Astrocyte of the cerebellum (primary cell): ENCODE data around the gene TMEFF2.
A peak's percentile ranks its signal among the peaks of the same experiment; 100 is the strongest.

Source experiments
- DNase-seq: peaks from one replicate; pipeline ENCODE4 v3.0.0-alpha.2; 2011; ENCODE audit warnings: low read depth
- H3K4me3 ChIP-seq: 2 replicates; pipeline ENCODE4 v1.5.1; 2011; ENCODE audit warnings: mild to moderate bottlenecking, low read depth, low read length, moderate library complexity
- CTCF ChIP-seq: IDR thresholded peaks from 2 replicates; pipeline ENCODE4 v1.5.1; 2012; ENCODE audit warnings: low read length, low read depth, moderate library complexity, mild to moderate bottlenecking; ENCODE audit errors: missing control alignments
- in situ Hi-C: cut with HindIII; loops from 2 replicates; pipeline ENCODE4 v1.10.0; 2017; ENCODE audit warnings: low sequenced_read_pairs

The TMEFF2 gene

GRCh38 chr2:192035731-192036442, 158.8 kb downstream of the TMEFF2 start:
- in situ Hi-C loops: no loop called here
- H3K4me3 ChIP-seq: no peak overlapping the region

GRCh38 chr2:192030856-192031255, 163.9 kb downstream of the TMEFF2 start:
- in situ Hi-C loops: no loop called here
- TF ChIP-seq CTCF: no peak
- H3K4me3 ChIP-seq: no peak overlapping the region
- DNase-seq: no peak

More at GRCh38 chr2:192035731-192036442, 158.8 kb downstream of the TMEFF2 start:
- no peak for TF ChIP-seq CTCF
- DNase-seq: peak; percentile 5

GRCh38 chr2:192030289-192030688, 164.4 kb downstream of the TMEFF2 start:
- no peak for DNase-seq
- TF ChIP-seq CTCF: no peak
- in situ Hi-C loops: no loop called here
- no peak overlapping the region for H3K4me3 ChIP-seq

GRCh38 chr2:192029089-192029488, 165.6 kb downstream of the TMEFF2 start:
- no peak for DNase-seq
- in situ Hi-C loops: no loop called here

GRCh38 chr2:192026825-192027120, 168.0 kb downstream of the TMEFF2 start:
- in situ Hi-C loops: no loop called here
- TF ChIP-seq CTCF: no peak
- DNase-seq: no peak
- H3K4me3 ChIP-seq: no peak overlapping the region

More at GRCh38 chr2:192029089-192029488, 165.6 kb downstream of the TMEFF2 start:
- peak; percentile 15 for TF ChIP-seq CTCF
- H3K4me3 ChIP-seq: no peak overlapping the region

GRCh38 chr2:192026059-192026824, 168.5 kb downstream of the TMEFF2 start:
- DNase-seq: no peak
- in situ Hi-C loops: no loop called here
- TF ChIP-seq CTCF: no peak
- H3K4me3 ChIP-seq: no peak overlapping the region
